Small intestine (tissue), 7 donors: ENCODE measurements around the gene SLC4A11. TPM values are rescaled to one million over a fixed set of nuclear protein-coding genes. Genes with fewer than 3 reads are reported as not detected.

ENCODE experiments used
- DNase-seq, 2 donors: peaks; one replicate each; pipeline versions ENCODE4 v3.0.0 to v3.0.0-alpha.2; 2013
- FAIRE-seq: peaks from 2 replicates; lab custom pipeline; 2012; peaks lifted over from hg19 to GRCh38; lab: Jason Lieb, UNC
- H3K27ac ChIP-seq, 3 donors: one replicate each; pipeline ENCODE4 v1.5.1; 2013; ENCODE audit warnings: low read length in 2 of 3, mild to moderate bottlenecking in 2 of 3, control low read depth in 1 of 3, inconsistent platforms in 1 of 3, low read depth in 1 of 3, moderate library complexity in 1 of 3
- H3K27me3 ChIP-seq, 3 donors: one replicate each; pipeline ENCODE4 v1.6.1; 2013; ENCODE audit warnings: low read length in 3 of 3, inconsistent platforms in 1 of 3; ENCODE audit not compliant: control insufficient read depth in 3 of 3, insufficient read depth in 3 of 3
- H3K36me3 ChIP-seq, 3 donors: one replicate each; pipeline ENCODE4 v1.6.1; 2013; ENCODE audit warnings: low read length in 3 of 3, inconsistent platforms in 1 of 3, low read depth in 1 of 3, mild to moderate bottlenecking in 1 of 3, moderate library complexity in 1 of 3; ENCODE audit not compliant: control insufficient read depth in 3 of 3, insufficient read depth in 2 of 3
- H3K4me1 ChIP-seq, 3 donors: one replicate each; pipeline ENCODE4 v1.6.1; 2013; ENCODE audit warnings: low read length in 2 of 3, inconsistent platforms in 1 of 3, low read depth in 1 of 3, mild to moderate bottlenecking in 1 of 3, moderate library complexity in 1 of 3; ENCODE audit not compliant: control insufficient read depth in 3 of 3, insufficient read depth in 2 of 3
- H3K4me3 ChIP-seq, 3 donors: one replicate each; pipeline ENCODE4 v1.5.1; 2013; ENCODE audit warnings: low read length in 3 of 3, control low read depth in 1 of 3, inconsistent platforms in 1 of 3, low read depth in 1 of 3, mild to moderate bottlenecking in 1 of 3, moderate library complexity in 1 of 3
- H3K9me3 ChIP-seq, 2 donors: one replicate each; pipeline ENCODE4 v1.6.1; 2013; ENCODE audit warnings: low read depth in 1 of 2, low read length in 1 of 2; ENCODE audit not compliant: control insufficient read depth in 2 of 2, insufficient read depth in 1 of 2
- WGBS, 3 donors: extraction: QIAGEN DNeasy Blood & Tissue Kit; methylation state at CpG; one replicate each; pipeline ENCODE4 v1.1.7; 2013; 5-methylcytosine and 5-hydroxymethylcytosine counted together
- polyA plus RNA-seq, 4 donors: library from polyadenylated mRNA; stranded (reverse) in 3 of 4; unstranded in 1 of 4; fragments of 200-250 nt in 3 of 4; fragments of 120-200 nt in 1 of 4; gene quantifications; one replicate each; pipeline versions ENCODE4 v1.2.1 to v1.2.3, GENCODE V29; 2013
- donor health status: healthy with polysubstance abuse.
- donor health status: control.
- donor health status: control.
- donor health status: Bipolar disorder and iron deficiency.
- donor health status: healthy.

SLC4A11 gene
- polyA plus RNA-seq, 4 donors, result 0.24 to 0.57 (median 0.36) TPM

DNA sequence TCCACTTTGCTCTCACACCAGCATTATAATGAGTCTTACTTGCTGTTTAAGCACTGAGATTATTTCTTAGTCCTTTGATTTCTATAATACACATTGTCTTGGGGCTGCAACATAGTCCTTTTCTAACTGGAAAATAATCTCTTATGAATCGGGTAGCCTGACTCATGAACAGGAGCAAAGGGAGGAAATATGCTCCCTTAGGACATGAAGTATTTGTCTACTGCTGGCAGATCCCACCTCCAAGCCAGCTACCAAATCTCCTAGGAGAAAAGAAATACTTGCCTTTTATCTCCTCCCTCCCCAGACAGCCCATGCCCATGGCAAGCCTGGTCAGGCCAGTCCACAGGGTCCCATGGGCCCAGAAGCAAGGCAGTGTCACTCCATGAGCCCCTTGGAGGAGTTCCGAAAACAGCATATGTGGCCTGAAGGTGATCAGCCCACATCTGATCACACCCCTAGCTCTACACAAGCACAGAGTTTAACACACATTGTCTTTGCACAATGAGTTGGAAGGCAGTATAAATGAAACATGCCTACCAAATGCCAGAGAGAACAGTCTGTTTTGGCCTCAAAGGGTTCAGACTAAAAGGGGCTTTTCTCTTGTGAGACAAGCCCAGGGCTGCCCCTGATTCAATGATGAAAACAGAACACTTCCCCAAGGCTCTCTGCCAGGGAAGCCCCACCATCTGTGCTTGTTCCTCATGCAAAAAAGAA lies 37.1 kb upstream of the SLC4A11 start:
- no peak overlapping the region for H3K4me3 ChIP-seq
- FAIRE-seq, result no peak

DNA sequence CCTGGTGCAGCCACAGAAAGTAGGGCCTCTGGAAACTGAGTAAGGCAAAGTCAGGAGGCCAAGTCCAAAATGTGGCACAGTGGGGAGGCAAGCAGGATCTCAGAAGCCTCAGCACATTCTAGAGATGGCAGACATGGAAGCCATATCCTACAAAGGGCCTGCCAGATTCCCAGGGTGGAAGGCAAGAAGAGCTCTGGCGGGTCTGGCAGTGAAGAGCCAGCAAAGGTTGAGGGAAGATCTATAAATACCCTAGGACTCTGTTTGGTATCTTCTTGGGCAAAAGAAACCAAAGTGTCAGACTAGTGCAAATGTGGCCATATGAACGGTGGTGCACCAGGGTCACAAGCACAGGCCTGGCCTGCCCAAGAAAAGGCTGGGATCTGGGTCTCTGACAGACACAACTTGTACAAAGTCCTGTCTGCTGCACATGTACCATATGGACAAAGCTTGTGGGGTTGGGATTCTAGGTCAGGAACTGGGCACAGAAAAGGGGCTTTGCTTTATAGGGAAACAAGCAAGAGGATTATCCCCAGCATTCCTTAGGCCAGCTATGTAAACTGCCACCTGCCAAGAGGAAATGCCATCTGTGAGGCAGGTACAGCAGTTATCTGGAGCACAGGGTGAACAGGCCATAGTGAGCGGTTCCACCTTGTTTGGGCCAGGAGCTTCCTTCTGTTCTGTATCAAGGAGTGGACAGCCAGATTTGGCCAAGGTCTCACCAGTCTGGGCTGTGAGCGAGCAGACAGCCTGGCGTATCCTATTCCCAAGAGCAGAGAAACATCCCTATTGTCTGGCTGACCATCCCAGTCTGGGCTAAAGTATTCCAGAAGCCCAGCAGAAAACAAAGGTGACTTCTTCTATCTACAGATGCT lies 36.3 kb upstream of the SLC4A11 start:
- H3K4me1 ChIP-seq, result no peaks in the 10 kb centered on the region
- H3K9me3 ChIP-seq, result no peaks in the 10 kb centered on the region
- no peaks in the 10 kb centered on the region for H3K27me3 ChIP-seq
- FAIRE-seq (no peak), DNase-seq (no peak)
- 92 to 94% (median 93%) methylated on average over 5 of the region's 5 CpGs for WGBS, 3 donors
- peaks cover 4 to 50% (median 16%) of the 10 kb centered on the region in 3 donors for H3K36me3 ChIP-seq
- H3K27ac ChIP-seq, result no peak overlapping the region
- no peak overlapping the region for H3K4me3 ChIP-seq

More for the DNA sequence above, 37.1 kb upstream of the SLC4A11 start:
- no peak for DNase-seq
- 89 to 98% (median 94%) methylated on average over 2 of the region's 2 CpGs for WGBS, 3 donors
- H3K27ac ChIP-seq, result no peak overlapping the region
- no peaks in the 10 kb centered on the region for H3K27me3 ChIP-seq
- H3K4me1 ChIP-seq, result no peaks in the 10 kb centered on the region
- H3K9me3 ChIP-seq, result no peaks in the 10 kb centered on the region
- peaks cover 4 to 49% (median 16%) of the 10 kb centered on the region in 3 donors for H3K36me3 ChIP-seq

DNA sequence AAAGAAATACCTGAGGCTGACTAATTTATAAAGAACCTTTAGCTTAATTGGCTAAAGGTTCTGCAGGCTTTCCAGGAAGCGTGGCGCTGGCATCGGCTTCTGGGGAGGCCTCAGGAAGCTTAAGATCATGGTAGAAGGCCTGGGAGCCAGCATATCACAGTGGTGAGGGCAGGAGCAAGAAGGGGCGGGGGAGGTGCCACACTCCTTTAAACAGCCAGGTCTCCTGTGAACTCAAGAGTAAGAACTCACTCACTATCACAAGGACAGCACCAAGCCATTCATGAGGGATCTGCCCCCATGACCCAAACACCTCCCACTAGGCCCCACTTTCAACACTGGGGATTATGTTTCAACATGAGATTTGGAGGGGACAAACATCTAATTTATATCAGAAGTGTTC lies 34.4 kb upstream of the SLC4A11 start:
- H3K36me3 ChIP-seq, result peaks cover 4 to 56% (median 10%) of the 10 kb centered on the region in 3 donors
- no peaks in the 10 kb centered on the region for H3K27me3 ChIP-seq
- H3K9me3 ChIP-seq, result no peaks in the 10 kb centered on the region
- DNase-seq, result no peak
- no peak overlapping the region for H3K27ac ChIP-seq
- FAIRE-seq, result no peak
- no peak overlapping the region for H3K4me3 ChIP-seq
- WGBS, 3 donors, result 90 to 96% (median 93%) methylated on average over 4 of the region's 4 CpGs
- no peaks in the 10 kb centered on the region for H3K4me1 ChIP-seq

- Histone ChIP-seq H3K9me3 (no peaks in the 10 kb centered on the region), H3K27ac (no peak overlapping the region), H3K4me3 (no peak overlapping the region), H3K4me1 (no peaks in the 10 kb centered on the region), H3K36me3 (peaks cover 2 to 32% (median 5%) of the 10 kb centered on the region in 3 donors), H3K27me3 (no peaks in the 10 kb centered on the region)
- FAIRE-seq, result no peak
- WGBS, 3 donors, result 94 to 97% (median 96%) methylated on average over 4 of the region's 4 CpGs
- no peak for DNase-seq
Observed at GRCh38 chr20:3270051-3270450, 31.1 kb upstream of the SLC4A11 start.

GRCh38 chr20:3262566-3262965 lies 23.6 kb upstream of the SLC4A11 start:
- no peak overlapping the region for H3K4me3 ChIP-seq
- no peak overlapping the region for H3K27ac ChIP-seq
- FAIRE-seq (no peak), DNase-seq (no peak)
- peaks cover 0 to 46% (median 2%) of the 10 kb centered on the region in 3 donors for H3K36me3 ChIP-seq
- H3K27me3 ChIP-seq, result no peaks in the 10 kb centered on the region
- H3K9me3 ChIP-seq, result no peaks in the 10 kb centered on the region
- H3K4me1 ChIP-seq, result no peaks in the 10 kb centered on the region

DNA sequence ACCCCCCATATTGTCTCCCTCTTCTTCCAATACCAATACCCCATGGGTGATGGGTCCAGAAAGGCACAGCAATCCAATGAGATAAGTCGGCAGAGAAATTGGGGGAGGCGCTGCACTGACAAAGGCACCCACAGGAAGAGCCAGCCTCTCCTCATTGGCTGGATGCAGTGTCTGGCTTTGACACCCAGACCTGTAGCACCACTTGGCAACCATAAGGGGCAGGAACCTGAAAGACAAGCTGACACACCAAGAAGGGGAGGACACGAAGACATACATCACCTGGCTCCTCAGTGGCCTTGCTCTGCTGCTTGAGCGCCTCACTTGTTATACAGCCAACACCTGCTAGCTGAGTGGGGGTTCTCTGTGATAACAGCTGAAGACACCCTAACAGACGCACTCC lies 19.4 kb upstream of the SLC4A11 start:
- Histone ChIP-seq H3K4me3 (no peak overlapping the region), H3K36me3 (peaks cover 0 to 68% (median 7%) of the 10 kb centered on the region in 3 donors), H3K27me3 (no peaks in the 10 kb centered on the region), H3K27ac (no peak overlapping the region), H3K9me3 (no peaks in the 10 kb centered on the region), H3K4me1 (no peaks in the 10 kb centered on the region)
- DNase-seq (no peak), FAIRE-seq (no peak)
- 88 to 92% (median 91%) methylated on average over 5 of the region's 5 CpGs for WGBS, 3 donors

DNA sequence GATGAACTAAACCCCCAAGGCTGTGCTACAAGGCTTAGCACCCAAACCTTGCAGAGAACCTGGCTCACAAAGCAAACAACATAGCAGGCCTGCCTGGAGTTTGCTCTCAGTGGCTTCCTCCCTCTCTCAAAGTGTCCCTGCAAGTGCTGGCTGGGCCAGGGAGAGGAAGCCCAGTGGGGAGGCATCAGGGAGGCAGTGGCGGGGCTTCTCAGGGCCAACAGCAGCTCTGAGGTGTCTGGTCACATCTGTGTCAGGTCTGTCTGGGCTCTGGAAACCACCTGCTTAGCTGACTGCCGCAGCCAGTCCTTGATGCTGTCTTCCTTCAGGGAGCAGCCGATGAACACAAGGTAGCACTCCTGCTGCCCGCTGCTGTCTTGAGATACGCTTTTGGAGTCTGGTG lies 16.7 kb upstream of the SLC4A11 start:
- no peak overlapping the region for H3K4me3 ChIP-seq
- no peaks in the 10 kb centered on the region for H3K4me1 ChIP-seq
- 95 to 100% (median 97%) methylated on average over 5 of the region's 5 CpGs for WGBS, 3 donors
- no peak overlapping the region for H3K27ac ChIP-seq
- H3K9me3 ChIP-seq, result no peaks in the 10 kb centered on the region
- peaks cover 0 to 79% (median 7%) of the 10 kb centered on the region in 3 donors for H3K36me3 ChIP-seq
- no peak for FAIRE-seq
- H3K27me3 ChIP-seq, result peaks cover 0 to under 1% (median 0%) of the 10 kb centered on the region in 3 donors
- DNase-seq, result no peak

DNA sequence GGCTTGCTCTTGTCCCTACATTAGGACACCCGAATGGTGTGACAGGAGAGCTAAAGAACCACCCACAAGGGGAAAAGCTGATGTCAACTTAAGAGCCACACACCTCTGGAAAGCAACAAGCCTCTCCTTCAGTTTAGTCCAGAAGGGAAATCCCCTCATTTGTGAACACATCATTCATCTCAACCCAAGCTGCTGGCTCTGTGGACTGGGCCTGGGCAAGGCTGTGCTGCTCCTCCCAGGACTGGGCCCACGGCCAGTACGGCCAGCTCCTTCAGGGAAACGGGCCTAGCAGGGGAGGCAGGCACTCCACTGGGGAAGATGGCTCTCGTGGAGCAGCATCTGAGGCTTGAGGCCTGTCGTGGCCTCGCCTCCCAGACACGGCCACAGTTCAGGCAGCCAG lies 12.8 kb upstream of the SLC4A11 start:
- no peak overlapping the region for H3K4me3 ChIP-seq
- FAIRE-seq (no peak), DNase-seq (no peak)
- peaks cover 0 to 32% (median 2%) of the 10 kb centered on the region in 3 donors for H3K27me3 ChIP-seq
- 68 to 90% (median 78%) methylated on average over 8 of the region's 8 CpGs for WGBS, 3 donors
- H3K4me1 ChIP-seq, result peaks cover 0 to 9% (median 2%) of the 10 kb centered on the region in 3 donors
- peaks cover 0 to 57% (median 7%) of the 10 kb centered on the region in 3 donors for H3K36me3 ChIP-seq
- H3K9me3 ChIP-seq, result no peaks in the 10 kb centered on the region
- no peak overlapping the region for H3K27ac ChIP-seq
